ENCODE results near the gene AGFG2.

Gene AGFG2

DNA sequence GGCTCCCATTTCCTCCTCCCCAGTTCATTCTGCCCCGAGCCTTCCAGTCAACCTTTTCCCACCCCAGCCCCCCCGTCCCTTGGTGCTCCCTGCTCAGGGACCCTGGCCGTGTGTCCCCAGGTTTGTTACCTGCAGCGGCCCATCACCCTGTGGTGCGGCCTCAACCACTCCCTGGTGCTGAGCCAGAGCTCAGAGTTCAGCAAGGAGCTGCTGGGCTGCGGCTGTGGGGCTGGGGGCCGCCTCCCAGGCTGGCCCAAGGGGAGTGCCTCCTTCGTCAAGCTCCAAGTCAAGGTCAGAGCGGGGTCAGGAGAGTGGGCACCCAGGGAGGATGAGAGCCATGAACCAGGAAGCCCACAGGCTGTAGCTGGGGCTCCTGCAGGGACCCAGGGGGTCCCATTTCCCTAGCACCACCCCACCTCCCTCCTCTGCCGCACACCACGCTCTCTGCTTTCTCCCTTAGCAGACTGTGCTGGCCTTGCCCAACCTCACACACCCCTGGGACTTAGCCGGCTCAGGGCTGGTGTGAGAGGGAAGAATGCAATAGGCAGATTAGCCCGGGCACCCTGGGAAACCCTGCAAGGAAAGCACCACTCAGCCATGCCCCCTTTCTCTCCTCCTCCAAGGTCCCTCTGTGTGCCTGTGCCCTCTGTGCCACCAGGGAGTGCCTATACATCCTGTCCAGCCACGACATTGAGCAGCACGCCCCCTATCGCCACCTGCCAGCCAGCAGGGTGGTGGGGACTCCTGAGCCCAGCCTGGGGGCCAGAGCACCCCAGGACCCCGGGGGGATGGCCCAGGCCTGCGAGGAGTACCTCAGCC, 61.1 kb downstream of the AGFG2 start:
- TF ChIP-seq GATA3 (IDR thresholded peaks at IDR 0.05; ENCODE audit: low read depth, low read length): no peak
- no peak for TF ChIP-seq GATA2 (IDR thresholded peaks at IDR 0.05; ENCODE audit: low read depth, low read length)

DNA sequence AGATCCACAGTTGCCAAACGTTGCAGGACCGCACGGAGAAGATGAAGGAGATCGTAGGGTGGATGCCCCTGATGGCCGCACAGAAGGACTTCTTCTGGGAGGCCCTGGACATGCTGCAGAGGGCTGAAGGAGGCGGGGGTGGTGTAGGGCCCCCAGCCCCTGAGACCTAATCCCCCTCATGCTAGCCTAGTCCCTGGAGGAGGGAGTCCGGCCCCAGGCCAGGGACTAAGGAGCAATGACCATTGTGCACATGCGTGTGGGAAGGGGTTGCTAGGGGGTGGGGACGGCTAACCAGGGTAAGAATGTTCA, 61.7 kb downstream of the AGFG2 start:
- TF ChIP-seq GATA3 (IDR thresholded peaks at IDR 0.05; ENCODE audit: low read depth, low read length) (no peak), GATA2 (IDR thresholded peaks at IDR 0.05; ENCODE audit: low read depth, low read length) (no peak)

DNA sequence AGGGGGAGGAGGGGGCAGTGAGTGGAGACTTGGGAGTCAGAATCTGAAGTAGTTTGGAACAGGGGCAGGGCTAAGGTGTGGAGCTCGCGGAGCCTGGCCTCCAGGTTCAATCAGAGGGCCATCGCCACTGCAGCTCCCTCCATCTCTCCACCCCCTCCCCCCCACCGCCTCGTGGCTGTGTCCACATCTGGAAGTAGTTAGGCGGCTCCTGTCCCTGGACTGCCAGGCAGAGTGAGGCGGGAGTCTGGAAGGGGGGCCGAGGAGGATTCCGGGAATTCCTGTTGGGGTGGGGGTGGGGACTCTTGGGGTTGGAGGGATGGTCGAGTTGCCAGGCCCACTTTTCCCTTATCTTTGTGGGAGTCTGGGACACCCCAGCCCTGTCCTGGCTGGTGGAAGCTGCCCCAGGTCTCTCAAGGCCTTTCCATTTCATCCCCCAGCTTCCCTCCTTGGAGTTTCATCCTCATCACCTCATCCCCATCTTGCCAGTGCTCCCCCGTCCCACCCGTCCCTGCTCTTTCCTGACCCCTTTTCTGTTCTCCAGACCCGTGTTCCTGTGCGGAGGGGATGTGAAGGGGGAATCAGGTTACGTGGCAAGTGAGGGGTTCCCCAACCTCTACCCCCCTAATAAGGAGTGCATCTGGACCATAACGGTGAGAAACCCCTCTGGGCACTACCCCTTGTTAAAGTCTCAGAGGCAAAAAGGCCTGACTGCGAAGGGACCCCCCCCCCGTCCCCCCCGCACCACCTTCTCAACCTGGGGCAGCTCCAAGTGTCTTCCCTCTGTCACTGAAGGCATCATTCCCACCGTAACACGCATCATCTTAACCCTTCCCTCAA, 64.1 kb downstream of the AGFG2 start:
- TF ChIP-seq GATA3 (IDR thresholded peaks at IDR 0.05; ENCODE audit: low read depth, low read length): no peak
- peak; percentile 41; the same call in 1 of the 2 replicates for TF ChIP-seq GATA2 (IDR thresholded peaks at IDR 0.05; ENCODE audit: low read depth, low read length)

DNA sequence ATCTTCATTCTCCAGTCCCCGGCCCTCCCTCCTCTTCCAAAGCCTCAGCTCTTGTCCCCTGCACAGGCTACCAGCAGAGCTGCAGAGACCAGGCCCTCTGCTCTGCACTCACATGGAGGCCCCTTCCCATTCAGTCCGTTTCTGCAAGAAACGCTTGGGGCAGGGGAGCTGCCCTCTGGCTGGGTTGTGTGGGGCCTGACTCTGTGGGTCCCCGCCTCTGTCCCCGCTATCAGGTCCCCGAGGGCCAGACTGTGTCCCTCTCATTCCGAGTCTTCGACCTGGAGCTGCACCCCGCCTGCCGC, 64.7 kb downstream of the AGFG2 start:
- TF ChIP-seq GATA2 (IDR thresholded peaks at IDR 0.05; ENCODE audit: low read depth, low read length): no peak
- TF ChIP-seq GATA3 (IDR thresholded peaks at IDR 0.05; ENCODE audit: low read depth, low read length): no peak

DNA sequence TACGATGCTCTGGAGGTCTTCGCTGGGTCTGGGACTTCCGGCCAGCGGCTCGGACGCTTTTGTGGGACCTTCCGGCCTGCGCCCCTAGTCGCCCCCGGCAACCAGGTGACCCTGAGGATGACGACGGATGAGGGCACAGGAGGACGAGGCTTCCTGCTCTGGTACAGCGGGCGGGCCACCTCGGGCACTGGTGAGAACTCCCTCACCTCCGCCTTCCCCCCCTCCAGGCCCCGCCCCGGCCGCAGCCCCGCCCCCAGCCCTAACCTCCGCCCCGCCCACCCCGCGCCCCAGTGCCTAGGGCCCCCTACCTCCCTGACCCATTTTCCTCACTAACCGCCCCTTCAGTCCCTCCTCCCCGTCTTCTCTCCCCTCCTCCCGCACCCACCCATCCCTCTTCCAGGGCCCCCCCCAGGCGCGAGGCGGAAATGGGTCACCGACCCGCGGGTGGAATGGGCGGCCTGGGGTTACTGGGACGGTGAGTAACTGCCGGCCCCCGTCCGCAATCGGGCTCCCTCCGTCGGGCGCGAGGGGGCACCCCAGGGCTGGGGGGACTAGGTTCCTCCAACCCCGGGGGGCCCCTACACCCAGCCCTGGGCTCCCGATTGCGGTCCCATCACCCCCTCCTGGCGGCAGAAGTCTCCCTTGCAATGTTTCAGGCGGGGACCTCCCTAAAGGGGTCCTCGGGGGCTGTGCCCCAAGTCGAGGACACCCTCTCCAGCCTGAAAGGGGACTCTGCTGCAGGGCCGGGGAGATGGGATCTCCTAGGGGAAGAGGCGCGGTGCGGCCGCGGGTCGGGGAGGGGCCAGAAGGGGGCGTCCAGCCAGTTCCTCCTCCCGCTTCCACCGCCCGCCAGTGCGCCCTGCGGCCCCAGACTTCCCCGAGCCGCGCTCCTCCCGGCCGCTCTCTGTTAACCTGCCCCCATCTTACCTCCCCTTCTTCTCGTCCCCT, 65.3 kb downstream of the AGFG2 start:
- TF ChIP-seq GATA2 (IDR thresholded peaks at IDR 0.05; ENCODE audit: low read depth, low read length): no peak; the same call in 1 of the 2 replicates
- no peak for TF ChIP-seq GATA3 (IDR thresholded peaks at IDR 0.05; ENCODE audit: low read depth, low read length)

DNA sequence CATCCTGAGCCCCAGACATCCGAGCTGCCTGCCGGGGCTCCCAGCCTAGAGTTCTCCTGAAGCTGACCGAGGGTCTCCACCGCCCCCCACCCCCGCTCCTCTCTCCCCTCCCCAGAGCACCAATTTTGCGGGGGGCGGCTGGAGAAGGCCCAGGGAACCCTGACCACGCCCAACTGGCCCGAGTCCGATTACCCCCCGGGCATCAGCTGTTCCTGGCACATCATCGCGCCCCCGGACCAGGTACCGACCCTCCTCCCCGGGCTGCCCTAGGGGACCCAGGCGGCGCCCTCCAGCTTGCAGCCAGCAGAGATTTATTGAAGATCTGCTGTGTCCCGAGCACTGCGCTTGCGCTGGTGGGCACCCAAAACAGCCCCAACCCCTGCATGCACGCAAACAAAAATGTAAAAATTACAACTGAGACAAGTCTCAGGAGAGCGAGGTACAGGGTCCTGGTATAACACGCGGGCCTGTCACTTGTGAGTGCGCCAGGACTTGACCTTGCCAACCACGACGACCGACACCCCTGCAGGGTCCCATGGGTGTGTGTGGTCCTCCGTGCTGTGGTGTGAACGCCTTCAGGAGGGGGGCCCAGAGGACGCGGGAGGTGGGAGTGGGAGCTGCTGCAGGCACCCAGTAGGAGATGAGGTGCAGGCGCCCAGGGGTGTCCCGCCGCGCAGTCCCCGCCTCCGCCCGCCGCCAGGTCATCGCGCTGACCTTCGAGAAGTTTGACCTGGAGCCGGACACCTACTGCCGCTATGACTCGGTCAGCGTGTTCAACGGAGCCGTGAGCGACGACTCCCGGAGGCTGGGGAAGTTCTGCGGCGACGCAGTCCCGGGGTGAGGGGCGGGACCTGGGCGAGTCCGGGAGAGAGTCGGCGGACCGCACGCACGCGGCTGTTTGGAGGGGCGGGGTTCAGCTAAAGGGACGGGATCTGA, 66.2 kb downstream of the AGFG2 start:
- no peak for TF ChIP-seq GATA2 (IDR thresholded peaks at IDR 0.05; ENCODE audit: low read depth, low read length)
- TF ChIP-seq GATA3 (IDR thresholded peaks at IDR 0.05; ENCODE audit: low read depth, low read length): no peak

DNA sequence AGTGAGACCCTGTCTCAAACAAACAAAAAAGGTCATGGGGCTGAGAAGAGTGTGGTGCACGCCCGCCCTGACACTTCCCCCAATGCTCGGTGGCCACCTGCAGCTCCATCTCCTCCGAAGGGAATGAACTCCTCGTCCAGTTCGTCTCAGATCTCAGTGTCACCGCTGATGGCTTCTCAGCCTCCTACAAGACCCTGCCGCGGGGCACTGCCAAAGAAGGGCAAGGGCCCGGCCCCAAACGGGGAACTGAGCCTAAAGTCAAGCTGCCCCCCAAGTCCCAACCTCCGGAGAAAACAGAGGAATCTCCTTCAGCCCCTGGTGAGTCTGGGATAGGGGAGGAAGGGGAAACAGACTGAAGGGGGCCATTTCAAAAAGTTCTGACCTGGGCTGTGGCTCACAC, 67.3 kb downstream of the AGFG2 start:
- TF ChIP-seq GATA2 (IDR thresholded peaks at IDR 0.05; ENCODE audit: low read depth, low read length) (no peak), GATA3 (IDR thresholded peaks at IDR 0.05; ENCODE audit: low read depth, low read length) (no peak)

DNA sequence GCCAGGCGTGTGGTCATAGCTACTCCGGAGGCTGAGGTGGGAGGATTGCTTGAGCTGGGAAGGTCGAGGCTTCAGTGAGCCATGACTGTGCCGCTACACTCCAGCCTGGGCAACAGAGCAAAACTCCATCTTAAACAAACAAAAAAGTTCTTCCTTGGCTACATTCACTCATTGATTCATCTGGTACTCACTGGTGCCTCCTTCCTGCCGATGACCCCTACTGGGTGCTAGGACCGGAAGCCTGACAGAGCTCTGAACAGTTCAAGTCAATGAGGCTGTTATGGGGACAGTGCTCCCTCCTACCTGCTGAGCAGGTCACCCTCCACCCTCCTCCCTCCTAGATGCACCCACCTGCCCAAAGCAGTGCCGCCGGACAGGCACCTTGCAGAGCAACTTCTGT, 68.1 kb downstream of the AGFG2 start:
- no peak for TF ChIP-seq GATA2 (IDR thresholded peaks at IDR 0.05; ENCODE audit: low read depth, low read length)
- TF ChIP-seq GATA3 (IDR thresholded peaks at IDR 0.05; ENCODE audit: low read depth, low read length): no peak

DNA sequence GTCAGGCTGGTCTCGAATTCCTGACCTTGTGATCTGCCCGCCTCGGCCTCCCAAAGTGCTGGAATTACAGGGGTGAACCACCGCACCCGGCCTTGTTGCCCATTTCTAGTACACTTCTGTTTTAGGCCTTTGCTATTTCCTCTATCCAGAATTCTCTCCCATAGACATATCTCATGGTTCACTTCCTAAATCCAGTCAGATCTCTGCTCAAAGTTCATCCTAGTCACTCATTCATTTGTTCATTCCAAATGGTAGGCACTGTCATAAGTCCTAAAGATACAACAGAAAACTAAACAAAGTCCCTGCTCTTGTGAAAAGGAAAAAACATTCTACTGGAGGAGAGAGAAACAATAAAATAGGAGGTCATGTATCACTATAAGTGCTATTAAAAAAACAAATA, 71.0 kb downstream of the AGFG2 start:
- TF ChIP-seq GATA2 (IDR thresholded peaks at IDR 0.05; ENCODE audit: low read depth, low read length) (no peak), GATA3 (IDR thresholded peaks at IDR 0.05; ENCODE audit: low read depth, low read length) (no peak)

DNA sequence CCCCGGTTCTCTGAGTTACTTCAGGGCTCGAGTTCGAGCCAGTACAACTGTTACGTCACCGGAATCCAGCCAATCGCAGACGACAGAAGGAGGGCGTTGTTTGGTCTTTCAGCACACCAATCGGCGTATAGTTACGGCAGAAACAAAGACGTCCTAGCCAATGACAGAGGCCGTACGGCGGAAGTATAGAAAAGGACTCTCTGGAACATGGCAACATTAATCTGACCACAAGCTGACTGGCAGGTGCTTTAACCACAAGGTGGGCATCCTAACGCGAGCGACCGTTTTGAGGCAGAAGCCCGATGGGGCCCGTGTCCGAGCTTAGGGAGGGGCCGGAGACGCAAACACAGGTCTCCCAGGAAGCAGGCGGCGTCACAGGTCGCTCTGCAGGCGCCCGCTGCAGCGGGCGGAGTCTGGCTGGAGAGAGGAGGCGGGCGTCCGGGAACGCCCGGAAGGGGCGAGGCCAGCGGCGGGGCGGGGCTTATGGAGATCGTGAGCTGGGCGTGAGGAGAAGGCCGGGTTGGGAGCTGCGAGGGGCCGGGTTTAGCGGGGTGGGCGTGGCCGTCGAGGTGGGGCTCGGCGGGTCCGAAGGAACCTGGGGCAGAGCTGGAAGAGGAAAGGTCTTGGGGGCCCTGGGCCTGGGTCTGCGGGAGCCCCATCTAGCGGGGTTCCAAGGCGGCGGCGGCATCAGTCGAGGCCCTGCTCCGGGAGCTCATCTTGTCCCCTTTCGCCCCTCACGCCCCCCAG, 73.2 kb downstream of the AGFG2 start, which contains the start of gene MOSPD3:
MOSPD3 (plus strand) TSS at position 558 of the 747 bp plus-strand sequence. CDS start 252 bp downstream, outside the sequence.
- TF ChIP-seq GATA2 (IDR thresholded peaks at IDR 0.05; ENCODE audit: low read depth, low read length) (no peak; the same call in 1 of the 2 replicates), GATA3 (IDR thresholded peaks at IDR 0.05; ENCODE audit: low read depth, low read length) (no peak)

DNA sequence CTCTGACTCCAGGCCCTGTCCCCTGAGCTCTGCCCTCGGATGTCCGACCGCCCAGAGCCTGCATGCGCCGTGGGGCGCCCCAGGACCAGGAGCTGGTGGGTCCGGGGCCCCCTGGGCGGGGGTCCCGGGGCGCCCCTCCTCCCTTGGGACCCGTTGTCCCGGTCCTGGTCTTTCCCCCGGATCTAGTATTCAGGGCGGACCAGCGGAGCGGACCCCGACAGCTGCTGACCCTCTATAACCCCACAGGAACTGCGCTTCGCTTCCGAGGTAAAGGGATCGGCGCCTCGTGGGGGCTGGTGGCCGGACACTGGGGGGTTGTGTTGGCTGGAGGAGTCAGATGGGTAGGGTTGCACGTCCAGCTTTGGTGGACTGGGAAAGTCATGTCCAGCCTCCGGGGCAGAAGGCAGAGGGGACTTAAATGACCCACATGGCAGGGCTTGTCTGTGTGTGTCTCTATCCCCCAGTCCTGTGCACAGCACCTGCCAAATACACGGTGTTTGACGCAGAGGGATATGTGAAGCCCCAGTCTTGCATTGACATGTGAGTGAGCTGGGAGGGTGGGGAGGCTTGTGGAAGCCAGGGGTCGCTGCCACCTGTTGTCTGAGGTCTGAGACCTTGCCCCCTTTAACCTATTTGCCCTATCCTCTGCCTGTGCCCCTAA, 73.9 kb downstream of the AGFG2 start:
- no peak for TF ChIP-seq GATA3 (IDR thresholded peaks at IDR 0.05; ENCODE audit: low read depth, low read length)
- TF ChIP-seq GATA2 (IDR thresholded peaks at IDR 0.05; ENCODE audit: low read depth, low read length): no peak

All from SH-SY5Y (cell line).